Muscle of leg (tissue), 11 donors: ENCODE measurements around the gene ZBTB16. TPM values are rescaled to one million over a fixed set of nuclear protein-coding genes. Genes with fewer than 3 reads are reported as not detected.

Source experiments
- DNase-seq: peaks from one replicate; pipeline ENCODE4 v3.0.0; 2013
- H3K27ac ChIP-seq: one replicate; pipeline ENCODE4 v1.5.1; 2013; ENCODE audit warnings: mild to moderate bottlenecking, low read length, control low read depth
- H3K27me3 ChIP-seq: one replicate; pipeline ENCODE4 v1.6.1; 2013; ENCODE audit warnings: low read length; ENCODE audit not compliant: control insufficient read depth, insufficient read depth
- H3K36me3 ChIP-seq: one replicate; pipeline ENCODE4 v1.6.1; 2013; ENCODE audit warnings: low read length; ENCODE audit not compliant: control insufficient read depth, insufficient read depth
- H3K4me1 ChIP-seq: one replicate; pipeline ENCODE4 v1.6.1; 2013; ENCODE audit warnings: low read length; ENCODE audit not compliant: control insufficient read depth, insufficient read depth
- H3K4me3 ChIP-seq: one replicate; pipeline ENCODE4 v1.5.1; 2013; ENCODE audit warnings: low read length, control low read depth
- H3K9me3 ChIP-seq: replicated peaks from 2 replicates; pipeline ENCODE4 v1.6.1; 2013; ENCODE audit warnings: low read depth, low read length; ENCODE audit not compliant: control insufficient read depth
- WGBS: methylation state at CpG from one replicate; pipeline ENCODE4 v1.1.5; 2013; ENCODE audit warnings: missing lambda C conversion rate; ENCODE audit not compliant: insufficient coverage; 5-methylcytosine and 5-hydroxymethylcytosine counted together
- polyA plus RNA-seq, 8 donors: library from polyadenylated mRNA; unstranded; fragments of 120-200 nt; gene quantifications; one replicate each; pipeline versions ENCODE4 v1.2.1 to v1.2.3, GENCODE V29; 2013; ENCODE audit warnings: inconsistent platforms in 1 of 8, low replicate concordance in 1 of 8; ENCODE audit not compliant: insufficient read length in 8 of 8, insufficient read depth in 1 of 8
- total RNA-seq: library from RNA; stranded (reverse); fragments of 120-200 nt; gene quantifications from one replicate; pipeline ENCODE4 v1.2.4, GENCODE V29; 2013

ZBTB16 gene
- total and polyA plus RNA-seq, 9 donors: 1.7 to 10.0 (median 4.0) TPM

- Histone ChIP-seq H3K4me1 (peaks cover 8% of the 10 kb centered on the region), H3K9me3 (peaks cover 5% of the 10 kb centered on the region), H3K36me3 (no peaks in the 10 kb centered on the region), H3K4me3 (no peak overlapping the region), H3K27me3 (no peaks in the 10 kb centered on the region), H3K27ac (no peak overlapping the region)
- no peak for DNase-seq
- 78% methylated on average over 2 of the region's 5 CpGs for WGBS
Observed at GRCh38 chr11:114128399-114128798, 68.9 kb downstream of the ZBTB16 start.

DNA sequence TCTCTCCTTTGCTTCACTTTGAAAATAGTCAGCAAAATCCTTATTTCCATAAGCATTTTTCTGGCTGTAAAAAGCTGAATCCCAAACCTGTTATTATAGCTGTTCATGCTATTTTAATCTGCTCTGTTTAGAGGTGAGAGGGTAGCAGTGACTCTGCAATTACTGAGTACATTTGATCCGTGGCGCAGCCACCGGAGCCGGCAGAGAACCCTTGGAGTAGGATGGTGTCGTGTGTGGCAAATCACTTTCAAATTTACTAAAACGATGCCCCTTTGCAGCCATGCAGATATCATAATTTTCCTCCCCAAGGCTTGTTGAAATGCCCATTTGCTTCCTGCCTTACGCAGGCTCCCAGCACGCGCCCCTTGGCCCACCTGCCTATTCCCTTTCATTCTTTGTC, 69.6 kb downstream of the ZBTB16 start:
- H3K27me3 ChIP-seq: no peaks in the 10 kb centered on the region
- H3K9me3 ChIP-seq: peaks cover 5% of the 10 kb centered on the region
- H3K4me1 ChIP-seq: peaks cover 7% of the 10 kb centered on the region
- H3K4me3 ChIP-seq: no peak overlapping the region
- no peaks in the 10 kb centered on the region for H3K36me3 ChIP-seq
- no peak for DNase-seq
- no peak overlapping the region for H3K27ac ChIP-seq
- 83% methylated on average over 9 of the region's 9 CpGs for WGBS

DNA sequence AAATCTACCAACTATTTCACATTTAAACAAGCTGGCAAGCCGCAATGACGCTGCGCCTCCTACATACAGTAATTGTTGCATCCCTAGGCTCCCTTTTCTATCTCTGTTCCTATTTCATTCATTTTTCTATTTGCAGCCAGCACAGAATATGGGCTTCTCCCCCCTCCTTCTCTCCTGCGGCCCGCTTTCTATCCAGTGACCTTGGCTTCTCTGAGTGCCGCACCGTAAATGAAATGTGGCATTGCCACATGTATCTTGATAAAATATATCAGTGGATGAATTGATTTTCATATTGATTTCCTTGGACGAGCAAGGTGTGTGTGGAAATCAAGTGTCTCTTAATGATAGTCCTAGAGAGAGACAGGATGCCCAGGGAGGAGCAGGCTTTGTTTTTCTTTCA, 70.2 kb downstream of the ZBTB16 start:
- H3K4me3 ChIP-seq: no peak overlapping the region
- 74% methylated on average over 5 of the region's 8 CpGs for WGBS
- no peak for DNase-seq
- no peak overlapping the region for H3K27ac ChIP-seq
- H3K9me3 ChIP-seq: peaks cover 5% of the 10 kb centered on the region
- H3K4me1 ChIP-seq: peaks cover 4% of the 10 kb centered on the region
- no peaks in the 10 kb centered on the region for H3K36me3 ChIP-seq
- H3K27me3 ChIP-seq: no peaks in the 10 kb centered on the region

DNA sequence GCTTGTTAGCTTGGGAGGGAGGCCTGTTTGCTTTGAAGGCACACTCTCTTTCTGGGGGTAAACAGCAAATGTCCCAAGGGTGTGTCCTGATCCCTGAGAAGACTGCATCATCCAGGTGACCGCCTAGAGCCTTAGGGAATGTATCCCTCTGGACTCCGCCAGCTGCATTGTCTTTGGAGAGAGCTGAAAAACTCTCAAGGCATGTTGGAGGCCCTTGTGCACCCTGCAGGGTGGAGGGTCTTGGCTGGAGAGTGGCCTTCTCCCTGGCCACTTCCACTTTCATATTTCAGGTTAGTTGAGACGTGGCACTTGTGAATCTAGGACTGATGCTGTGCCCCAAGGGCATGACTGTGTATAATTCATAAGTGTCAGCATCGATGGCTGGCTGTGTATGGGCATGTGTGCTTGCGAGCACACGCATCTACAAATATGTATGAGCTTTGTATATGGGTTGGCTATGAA, 70.6 kb downstream of the ZBTB16 start:
- no peaks in the 10 kb centered on the region for H3K27me3 ChIP-seq
- no peak overlapping the region for H3K4me3 ChIP-seq
- peaks cover 2% of the 10 kb centered on the region for H3K4me1 ChIP-seq
- peaks cover 5% of the 10 kb centered on the region for H3K9me3 ChIP-seq
- no peaks in the 10 kb centered on the region for H3K36me3 ChIP-seq
- no peak for DNase-seq
- WGBS: 87% methylated on average over 3 of the region's 6 CpGs
- no peak overlapping the region for H3K27ac ChIP-seq

GRCh38 chr11:114130629-114131277, 71.2 kb downstream of the ZBTB16 start:
- Histone ChIP-seq H3K27ac (no peak overlapping the region), H3K4me3 (no peak overlapping the region), H3K4me1 (peaks cover 4% of the 10 kb centered on the region), H3K9me3 (peaks cover 5% of the 10 kb centered on the region), H3K27me3 (no peaks in the 10 kb centered on the region), H3K36me3 (no peaks in the 10 kb centered on the region)
- WGBS: 47% methylated on average over 2 of the region's 7 CpGs
- DNase-seq: no peak

- Histone ChIP-seq H3K36me3 (no peaks in the 10 kb centered on the region), H3K9me3 (peaks cover 5% of the 10 kb centered on the region), H3K27ac (no peak overlapping the region), H3K4me3 (no peak overlapping the region), H3K27me3 (no peaks in the 10 kb centered on the region), H3K4me1 (peaks cover 7% of the 10 kb centered on the region)
- DNase-seq: no peak
- 49% methylated on average over 5 of the region's 8 CpGs for WGBS
Observed at GRCh38 chr11:114131461-114131864, 72.0 kb downstream of the ZBTB16 start.

DNA sequence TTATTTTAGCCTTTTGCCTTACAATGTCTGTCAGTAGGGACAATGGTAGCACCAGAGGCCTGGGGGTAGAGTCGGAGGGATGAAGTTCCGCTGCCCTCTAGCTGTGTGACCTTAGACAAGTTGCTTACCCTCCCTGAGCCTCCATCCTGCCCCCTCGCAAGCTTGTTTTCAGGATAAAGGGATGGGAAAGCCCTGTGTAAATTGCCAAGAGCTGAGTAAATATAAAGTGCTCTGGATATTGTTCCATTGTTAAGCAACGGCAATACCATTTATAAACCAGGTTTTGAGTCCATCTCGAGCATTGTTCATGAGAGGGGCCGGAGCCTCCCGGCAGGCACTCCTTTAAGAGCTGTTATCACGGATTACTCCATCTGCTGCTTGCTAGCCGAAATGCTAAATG, 72.9 kb downstream of the ZBTB16 start:
- WGBS: no CpG with 5 or more reads among the region's 9 CpGs
- no peak overlapping the region for H3K27ac ChIP-seq

DNA sequence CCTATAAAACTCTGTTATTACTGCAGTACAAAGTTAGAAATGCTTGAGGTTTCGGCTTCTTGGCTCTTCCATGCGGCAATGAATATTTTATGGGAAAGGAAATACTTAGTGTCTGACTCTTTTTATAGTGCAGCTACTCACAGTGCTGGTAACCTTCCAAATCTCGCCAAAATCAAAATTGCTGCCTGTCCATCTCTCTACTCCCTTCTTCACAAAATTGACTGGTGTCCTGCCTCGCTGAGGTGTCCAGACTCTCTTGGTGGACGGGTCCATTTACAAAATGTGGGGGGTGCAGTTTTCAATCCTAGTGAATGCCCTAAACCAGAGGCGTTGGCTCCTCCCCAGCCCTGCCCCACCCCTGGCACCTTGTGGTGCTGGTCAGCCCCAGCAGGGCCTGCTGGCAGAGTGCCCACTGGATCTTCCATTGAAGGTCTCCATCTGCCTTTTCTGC, 73.5 kb downstream of the ZBTB16 start:
- 80% methylated on average over 1 of the region's 6 CpGs for WGBS
- no peak overlapping the region for H3K27ac ChIP-seq

More for the DNA sequence above, 72.9 kb downstream of the ZBTB16 start:
- H3K27me3 ChIP-seq: no peaks in the 10 kb centered on the region
- H3K4me1 ChIP-seq: peaks cover 7% of the 10 kb centered on the region
- H3K9me3 ChIP-seq: peaks cover 5% of the 10 kb centered on the region
- no peak for DNase-seq
- H3K4me3 ChIP-seq: no peak overlapping the region
- no peaks in the 10 kb centered on the region for H3K36me3 ChIP-seq

DNA sequence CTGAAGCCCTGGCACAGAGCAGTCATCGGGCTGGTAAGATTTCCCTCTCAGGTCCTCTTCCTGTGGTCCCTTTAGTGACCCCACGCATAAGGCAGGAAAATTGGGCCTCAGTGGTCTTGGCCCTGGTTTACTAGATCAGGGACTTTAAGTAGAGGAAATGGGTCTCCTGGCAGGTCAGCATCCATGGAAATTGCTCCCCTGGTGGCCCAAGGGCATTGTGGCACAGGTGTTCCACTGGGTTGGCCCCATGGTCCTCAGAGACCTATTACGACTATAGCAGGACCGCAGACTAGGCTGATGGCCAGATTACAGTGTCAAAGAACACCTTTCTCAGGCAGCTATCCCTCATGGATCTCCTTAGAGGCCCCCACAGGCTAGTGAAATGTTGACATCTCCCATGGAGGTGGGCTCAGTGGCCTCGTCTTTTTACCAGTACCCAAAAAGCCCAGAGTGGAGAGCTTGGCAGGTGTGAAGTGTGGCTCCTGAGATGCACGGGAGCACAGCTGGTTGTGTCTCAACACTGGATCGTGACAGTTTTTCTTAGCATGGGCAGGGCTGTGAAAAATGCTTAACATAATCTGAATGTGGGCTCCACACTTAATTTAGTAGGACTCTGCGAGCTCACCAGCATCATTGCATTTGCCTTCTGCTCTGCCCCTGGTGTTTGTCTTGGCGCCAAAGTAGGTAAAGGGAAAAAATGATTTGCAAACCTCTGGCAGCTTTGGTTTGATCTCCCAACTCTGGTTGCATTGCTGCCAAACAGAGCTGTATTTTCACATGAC, 74.2 kb downstream of the ZBTB16 start:
- Histone ChIP-seq H3K27ac (no peak overlapping the region), H3K27me3 (no peaks in the 10 kb centered on the region), H3K4me3 (no peak overlapping the region), H3K9me3 (peaks cover 5% of the 10 kb centered on the region), H3K36me3 (no peaks in the 10 kb centered on the region), H3K4me1 (peaks cover 7% of the 10 kb centered on the region)
- 76% methylated on average over 6 of the region's 9 CpGs for WGBS
- DNase-seq: peak; percentile 28

More for the DNA sequence above, 73.5 kb downstream of the ZBTB16 start:
- Histone ChIP-seq H3K27me3 (no peaks in the 10 kb centered on the region), H3K9me3 (peaks cover 5% of the 10 kb centered on the region), H3K36me3 (no peaks in the 10 kb centered on the region), H3K4me3 (no peak overlapping the region), H3K4me1 (peaks cover 7% of the 10 kb centered on the region)
- DNase-seq: peak; percentile 68

DNA sequence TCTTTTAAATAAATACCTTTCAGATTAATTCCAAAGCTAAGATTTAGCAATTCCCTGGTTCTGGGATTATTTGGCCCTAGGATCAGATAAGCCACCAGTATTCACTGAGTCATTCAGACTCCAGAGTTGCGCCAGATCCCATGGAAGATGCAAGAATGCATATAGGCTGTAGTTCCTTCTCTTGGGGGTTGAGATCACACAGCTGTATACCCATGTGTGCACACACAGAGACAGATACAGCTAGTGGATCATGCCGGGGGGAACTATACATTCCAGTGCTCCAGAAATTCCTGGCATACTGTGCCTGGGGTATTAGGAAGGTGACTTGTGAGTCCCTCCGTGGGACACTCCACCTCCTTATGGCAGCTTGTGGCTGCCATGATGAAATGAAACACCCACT, 75.4 kb downstream of the ZBTB16 start:
- no peak for DNase-seq
- Histone ChIP-seq H3K36me3 (no peaks in the 10 kb centered on the region), H3K27ac (no peak overlapping the region), H3K9me3 (peaks cover 5% of the 10 kb centered on the region), H3K4me1 (peaks cover 19% of the 10 kb centered on the region), H3K27me3 (no peaks in the 10 kb centered on the region), H3K4me3 (no peak overlapping the region)
- no CpG with 5 or more reads among the region's 3 CpGs for WGBS
